H1 (cell line): ENCODE measurements around the gene CGREF1. TPM values are rescaled to one million over a fixed set of nuclear protein-coding genes. Genes with fewer than 3 reads are reported as not detected.

Experiments
- CTCF ChIA-PET: fragments of 300-600 bp; sonication (Branson Sonifier 250); formaldehyde crosslinking; loops from one replicate; lab custom pipeline; 2021; ENCODE audit not compliant: partially characterized antibody; lab: Charles Lee
- POLR2A ChIA-PET: fragments of 300-600 bp; sonication (Branson Sonifier 250); formaldehyde crosslinking; loops from one replicate; lab custom pipeline; 2021; ENCODE audit warnings: inconsistent platforms; ENCODE audit not compliant: partially characterized antibody; lab: Charles Lee
- DNase-seq, 2 experiments: peaks; one replicate each; pipeline versions ENCODE4 v3.0.0 to v3.0.0-alpha.2; 2010 to 2022; ENCODE audit warnings: low spot score in 2 of 2, low read depth in 1 of 2, mixed read lengths in 1 of 2
- FAIRE-seq: peaks from 2 replicates; lab custom pipeline; 2011; peaks lifted over from hg19 to GRCh38; lab: Jason Lieb, UNC
- H2AFZ ChIP-seq: 2 replicates; pipeline ENCODE4 v1.8.1; 2012; ENCODE audit warnings: low read length, inconsistent platforms
- H2AK5ac ChIP-seq: 2 replicates; pipeline ENCODE4 v1.6.1; 2013; ENCODE audit warnings: low read depth, low read length
- H2BK120ac ChIP-seq: replicated peaks from 2 replicates; pipeline ENCODE3; 2013; ENCODE audit warnings: low read depth, low read length, inconsistent platforms
- H2BK12ac ChIP-seq: 2 replicates; pipeline ENCODE4 v1.6.1; 2013; ENCODE audit warnings: low read depth, low read length
- H2BK15ac ChIP-seq: 2 replicates; pipeline ENCODE4 v1.6.1; 2013; ENCODE audit warnings: low read length
- H2BK20ac ChIP-seq: 2 replicates; pipeline ENCODE4 v1.6.1; 2013; ENCODE audit warnings: low read length
- H2BK5ac ChIP-seq: 2 replicates; pipeline ENCODE4 v1.6.1; 2013; ENCODE audit warnings: low read depth, low read length
- H3K14ac ChIP-seq: 2 replicates; pipeline ENCODE4 v1.6.1; 2013; ENCODE audit warnings: inconsistent platforms; ENCODE audit not compliant: insufficient read length
- H3K18ac ChIP-seq: 2 replicates; pipeline ENCODE4 v1.6.1; 2013; ENCODE audit warnings: low read length; ENCODE audit errors: extremely low read depth
- H3K23ac ChIP-seq: 2 replicates; pipeline ENCODE4 v1.6.1; 2013; ENCODE audit warnings: inconsistent platforms; ENCODE audit not compliant: insufficient read length
- H3K23me2 ChIP-seq: 2 replicates; pipeline ENCODE4 v1.6.1; 2013; ENCODE audit warnings: low read depth, low read length
- H3K27ac ChIP-seq: 2 replicates; pipeline ENCODE4 v1.6.1; 2011; ENCODE audit warnings: low read depth, low read length, inconsistent platforms
- H3K27me3 ChIP-seq, 4 experiments: replicated peaks in 1 of 4; 1 replicate in 1 of 4; 2 replicates in 3 of 4; pipeline versions ENCODE4 v1.6.1 to v1.8.1; 2011 to 2013; ENCODE audit warnings: low read length in 3 of 4, mild to moderate bottlenecking in 3 of 4, inconsistent platforms in 2 of 4, mixed read lengths in 2 of 4, moderate library complexity in 1 of 4; ENCODE audit not compliant: control insufficient read depth in 3 of 4, insufficient read depth in 3 of 4; ENCODE audit errors: extremely low read depth in 1 of 4
- H3K36me3 ChIP-seq, 4 experiments: 2 replicates each; pipeline versions ENCODE4 v1.6.1 to v1.8.1; 2011 to 2013; ENCODE audit warnings: mild to moderate bottlenecking in 4 of 4, low read length in 3 of 4, moderate library complexity in 2 of 4, control low read depth in 1 of 4, inconsistent platforms in 1 of 4; ENCODE audit not compliant: insufficient read depth in 4 of 4, control insufficient read depth in 2 of 4
- H3K4ac ChIP-seq: replicated peaks from 2 replicates; pipeline ENCODE3; 2013; ENCODE audit warnings: low read length, low read depth, mixed read lengths, inconsistent platforms; ENCODE audit not compliant: insufficient read length
- H3K4me1 ChIP-seq, 4 experiments: replicated peaks in 1 of 4; 1 replicate in 1 of 4; 2 replicates in 3 of 4; pipeline versions ENCODE4 v1.6.1 to v1.8.1; 2011 to 2013; ENCODE audit warnings: low read length in 3 of 4, inconsistent platforms in 2 of 4, mixed read lengths in 1 of 4; ENCODE audit not compliant: insufficient read depth in 4 of 4, control insufficient read depth in 3 of 4
- H3K4me2 ChIP-seq, 2 experiments: 2 replicates each; pipeline versions ENCODE4 v1.6.1 to v1.8.1; 2011 to 2013; ENCODE audit warnings: low read depth in 2 of 2, low read length in 2 of 2, control low read depth in 1 of 2, inconsistent platforms in 1 of 2, mild to moderate bottlenecking in 1 of 2; ENCODE audit not compliant: insufficient read depth in 1 of 2
- H3K4me3 ChIP-seq, 4 experiments: fragments of 200-600, 300-600 bp in 1 of 4; sonication (generic), shearing (Covaris generic), sonication (Bioruptor Twin) in 1 of 4; 2 replicates each; pipeline versions ENCODE4 v1.5.1 to v1.8.1; 2011 to 2016; ENCODE audit warnings: low read length in 4 of 4, low read depth in 3 of 4, control low read depth in 2 of 4, inconsistent platforms in 2 of 4, mild to moderate bottlenecking in 2 of 4, mixed read lengths in 1 of 4, moderate library complexity in 1 of 4; ENCODE audit not compliant: insufficient read depth in 2 of 4; ENCODE audit errors: extremely low read depth in 1 of 4
- H3K56ac ChIP-seq: replicated peaks from 2 replicates; pipeline ENCODE3; 2013; ENCODE audit warnings: low read depth, mild to moderate bottlenecking, mixed read lengths, low read length, inconsistent platforms; ENCODE audit not compliant: insufficient read length
- H3K79me1 ChIP-seq: 2 replicates; pipeline ENCODE4 v1.6.1; 2013; ENCODE audit warnings: low read depth, low read length, control low read depth
- H3K79me2 ChIP-seq, 2 experiments: 2 replicates each; pipeline versions ENCODE4 v1.6.1 to v1.8.1; 2012 to 2013; ENCODE audit warnings: low read length in 2 of 2, mild to moderate bottlenecking in 2 of 2, inconsistent platforms in 1 of 2; ENCODE audit not compliant: insufficient read depth in 2 of 2, control insufficient read depth in 1 of 2
- H3K9ac ChIP-seq, 4 experiments: replicated peaks in 1 of 4; 1 replicate in 1 of 4; 2 replicates in 3 of 4; pipeline versions ENCODE4 v1.6.1 to v1.8.1; 2011 to 2013; ENCODE audit warnings: low read depth in 3 of 4, low read length in 3 of 4, control low read depth in 2 of 4, mild to moderate bottlenecking in 2 of 4, moderate library complexity in 2 of 4, inconsistent platforms in 1 of 4; ENCODE audit errors: extremely low read depth in 1 of 4
- H3K9me3 ChIP-seq, 2 experiments: 2 replicates each; pipeline versions ENCODE4 v1.6.1 to v1.8.1; 2012 to 2013; ENCODE audit warnings: mild to moderate bottlenecking in 2 of 2, moderate library complexity in 2 of 2, control low read depth in 1 of 2, inconsistent platforms in 1 of 2, low read depth in 1 of 2, low read length in 1 of 2, mixed read lengths in 1 of 2; ENCODE audit not compliant: insufficient read depth in 2 of 2
- H4K20me1 ChIP-seq, 2 experiments: replicated peaks in 1 of 2; 2 replicates each; pipeline versions ENCODE3 to v1.8.1; 2011 to 2013; ENCODE audit warnings: inconsistent platforms in 2 of 2, low read length in 2 of 2, mild to moderate bottlenecking in 1 of 2; ENCODE audit not compliant: insufficient read depth in 2 of 2, control insufficient read depth in 1 of 2
- H4K5ac ChIP-seq: 2 replicates; pipeline ENCODE4 v1.6.1; 2013; ENCODE audit warnings: low read length, low read depth, mixed read lengths, inconsistent platforms; ENCODE audit not compliant: insufficient read length
- H4K8ac ChIP-seq: 2 replicates; pipeline ENCODE4 v1.8.0; 2013; ENCODE audit warnings: mild to moderate bottlenecking, moderate library complexity, low read length, inconsistent platforms; ENCODE audit not compliant: insufficient read depth; ENCODE audit errors: extremely low read depth
- H4K91ac ChIP-seq: replicated peaks from 2 replicates; pipeline ENCODE3; 2013; ENCODE audit warnings: low read length, mixed read lengths, inconsistent platforms; ENCODE audit not compliant: insufficient read length
- MAX ChIP-seq: IDR thresholded peaks from 2 replicates; pipeline ENCODE4 v1.6.1; 2012; ENCODE audit warnings: inconsistent platforms
- SIRT6 ChIP-seq: IDR thresholded peaks from one replicate; pipeline ENCODE4 v1.7.1; 2012; ENCODE audit warnings: low read length, inconsistent platforms
- WGBS, 2 experiments: shearing (Covaris generic) in 1 of 2; methylation state at CpG; one replicate each; pipeline versions ENCODE4 v1.1.6 to v1.1.7; 2013 to 2015; ENCODE audit warnings: low lambda C conversion rate in 2 of 2, mixed read lengths in 2 of 2, inconsistent platforms in 1 of 2, low coverage in 1 of 2, missing lambda C conversion rate in 1 of 2; ENCODE audit not compliant: insufficient replicate concordance in 2 of 2, insufficient coverage in 1 of 2, insufficient read length in 1 of 2; ENCODE audit errors: extremely low coverage in 1 of 2, missing lambda C conversion rate in 1 of 2; 5-methylcytosine and 5-hydroxymethylcytosine counted together
- polyA plus RNA-seq, 7 experiments: library from polyadenylated mRNA; depleted of rRNA in 3 of 7; stranded (reverse) in 5 of 7; unstranded in 2 of 7; fragments of >200 nt in 5 of 7; fragments of 200-250 nt in 2 of 7; gene quantifications; 1 replicate in 5 of 7; 2 replicates in 1 of 7; 4 replicates in 1 of 7; pipeline versions ENCODE4 v1.2.1 to v1.2.3, GENCODE V29; 2011 to 2013; ENCODE audit warnings: missing spikeins in 2 of 7, mixed read lengths in 2 of 7
- total RNA-seq: library from RNA; stranded (reverse); fragmentation: NEBNext Ultra II Directional; extraction: Animal tissue kit (Norgen Biotek cat#: 25700); gene quantifications from 2 replicates; pipeline ENCODE4 v1.2.1, GENCODE V29; 2021

CGREF1 gene
- total and polyA plus RNA-seq, 2 of the 8 experiments (the other 6 are each of a cell fraction or from before 2014, with no cell fraction given), result 2.5 to 3.4 TPM

DNA sequence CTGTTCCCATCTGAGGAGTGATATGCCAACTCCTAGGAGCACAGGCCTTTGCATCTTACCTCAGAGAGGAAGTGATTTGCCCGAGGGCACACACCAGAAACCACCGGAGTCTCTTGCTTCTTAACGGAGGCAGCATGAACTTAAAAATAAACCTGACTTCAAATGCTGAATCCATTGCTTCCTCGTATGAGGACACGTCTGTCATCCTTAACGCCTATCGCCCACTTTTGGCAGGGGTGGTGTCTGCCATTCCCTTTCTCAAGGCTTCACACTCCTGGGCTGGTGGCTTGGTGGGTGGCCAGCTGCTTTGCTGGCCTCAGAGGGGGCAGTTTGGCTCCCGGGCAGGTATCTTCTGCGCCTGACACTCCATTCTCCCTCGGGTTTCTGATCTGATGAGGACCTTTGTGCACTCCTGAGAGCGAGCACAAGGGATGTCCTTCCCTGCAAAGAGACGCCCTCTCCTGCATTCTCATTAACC is 16.6 kb upstream of the CGREF1 start:
- H4K8ac ChIP-seq, result no peak overlapping the region; the same call in 1 of the 2 replicates
- H4K5ac ChIP-seq, result no peak overlapping the region
- no peak overlapping the region for H3K4me3 ChIP-seq
- 96% methylated on average over 12 of the region's 12 CpGs; no CpG with 5 or more reads in 1 of the 2 experiments for WGBS, 2 experiments
- no peak overlapping the region for H3K27ac ChIP-seq
- H3K36me3 ChIP-seq, result peaks cover 0 to 18% (median 13%) of the 10 kb centered on the region in 4 experiments; a peak in 6 of 8 replicates
- no peak overlapping the region for H2AFZ ChIP-seq
- peaks cover 2% of the 10 kb centered on the region; the same call in 1 of the 2 replicates for H3K23me2 ChIP-seq
- H4K91ac ChIP-seq, result no peak overlapping the region
- H3K18ac ChIP-seq, result no peak overlapping the region
- no peak overlapping the region for H3K9ac ChIP-seq
- H3K79me2 ChIP-seq, result peaks cover 0 to 15% of the 10 kb centered on the region in 2 experiments; a peak in 2 of 4 replicates
- ChIA-PET POLR2A (interaction anchor here (1.4 to 2.3 kb wide), 4 partner anchors 9 to 76 kb away, joined by 3 to 15 read pairs (median 7); partner anchors contain the start of genes ATRAID and SLC5A6), CTCF (interaction anchor here (1.1 to 4.3 kb wide), 4 partner anchors 11 to 40 kb away, joined by 3 to 38 read pairs (median 12); partner anchors contain the start of gene ABHD1)
- DNase-seq, result no peak
- H3K4me2 ChIP-seq, result peak overlapping the region in 1 of 2 experiments; percentile 17; a peak in 1 of 4 replicates
- H3K79me1 ChIP-seq, result peaks cover 4% of the 10 kb centered on the region
- peaks cover 8 to 14% of the 10 kb centered on the region in 2 experiments for H4K20me1 ChIP-seq
- TF ChIP-seq MAX (no peak), SIRT6 (no peak)
- peaks cover 0 to 4% (median 3%) of the 10 kb centered on the region in 4 experiments; a peak in 5 of 7 replicates for H3K4me1 ChIP-seq
- H2BK5ac ChIP-seq, result no peak overlapping the region
- no peak overlapping the region for H2AK5ac ChIP-seq
- peak overlapping the region; percentile 21; the same call in 1 of the 2 replicates for H2BK12ac ChIP-seq
- no peak overlapping the region for H3K23ac ChIP-seq
- H2BK15ac ChIP-seq, result no peak overlapping the region
- no peak overlapping the region for H2BK120ac ChIP-seq
- no peak for FAIRE-seq
- H3K56ac ChIP-seq, result no peak overlapping the region
- H3K4ac ChIP-seq, result no peak overlapping the region
- H3K9me3 ChIP-seq, result no peaks in the 10 kb centered on the region
- no peak overlapping the region for H2BK20ac ChIP-seq
- H3K27me3 ChIP-seq, result no peaks in the 10 kb centered on the region
- H3K14ac ChIP-seq, result no peak overlapping the region
